Dermis blood vessel endothelial cell (primary cell): ENCODE data around the gene ACP4. TPM values are rescaled to one million over a fixed set of nuclear protein-coding genes. Genes with fewer than 3 reads are reported as not detected.
"Not testable (repeated sequence)": the region's sequence is repeated elsewhere in the genome, so short reads cannot be mapped to it uniquely, and the experiment has no call there.

Experiments used
- DNase-seq: peaks from one replicate; pipeline ENCODE4 v3.0.0; 2010
- total RNA-seq: library from RNA; depleted of rRNA; stranded (reverse); fragments of >200 nt; gene quantifications from 2 replicates; pipeline ENCODE4 v1.2.3, GENCODE V29; 2014

The ACP4 gene
- total RNA-seq, 1 donor from 2014 or later: not detected

DNA sequence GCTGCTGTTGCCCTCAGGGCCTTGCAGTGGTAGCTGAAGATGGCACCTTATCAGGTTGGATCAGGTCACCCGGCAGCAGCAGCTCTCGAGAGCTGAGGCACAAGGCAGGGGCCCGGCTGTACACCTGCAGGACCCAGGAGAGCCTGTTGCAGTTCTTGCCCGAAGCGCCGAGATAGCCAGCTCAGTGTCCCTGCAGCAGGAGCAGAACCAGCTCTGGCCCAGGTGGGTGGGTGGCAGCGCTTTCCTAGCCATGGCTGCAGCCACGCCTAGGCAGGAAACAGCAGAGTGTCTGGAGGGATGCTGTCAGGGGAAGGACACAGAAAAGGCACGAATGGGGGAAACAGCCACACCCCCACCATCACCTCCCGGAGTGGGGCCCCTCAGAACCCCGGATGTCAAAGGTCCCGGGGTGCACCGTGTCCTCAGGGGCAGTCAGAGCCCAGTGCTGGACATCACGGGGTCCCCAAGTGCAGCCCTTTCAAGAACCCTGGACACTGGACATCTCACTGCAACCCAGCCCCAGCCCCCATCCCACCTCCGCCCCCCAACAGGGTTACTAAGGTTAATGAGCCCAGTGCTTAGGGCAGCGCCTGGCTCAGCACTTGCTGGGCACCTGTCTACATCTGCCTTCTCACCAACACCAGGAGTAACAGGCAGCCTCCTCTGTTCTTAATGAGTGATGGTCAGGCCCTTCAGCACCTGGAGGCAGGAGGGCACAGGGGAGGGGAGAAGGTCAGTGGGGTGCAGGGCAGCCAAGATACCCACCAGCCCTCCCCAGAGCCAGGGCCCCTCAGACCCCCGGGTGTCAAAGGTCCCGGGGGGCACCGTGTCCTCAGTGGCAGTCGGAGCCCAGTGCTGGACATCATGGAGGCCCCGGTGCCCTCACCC, 8.7 kb downstream of the ACP4 start:
- DNase-seq: no peak

DNA sequence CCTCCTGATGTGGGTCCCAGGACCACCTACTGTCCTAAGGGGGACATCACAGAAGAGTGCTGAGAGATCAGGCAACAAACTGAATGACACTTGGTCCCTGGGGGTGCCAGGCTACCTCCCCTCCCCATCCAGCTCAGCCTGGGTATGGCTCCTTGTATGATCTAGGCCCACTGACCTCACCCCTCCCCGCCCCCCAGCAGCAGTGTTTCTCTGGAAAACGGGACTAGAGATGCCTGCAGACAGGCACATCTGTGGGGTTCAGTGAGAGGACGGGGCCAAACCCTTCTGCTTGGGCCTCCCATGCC, 9.3 kb downstream of the ACP4 start:
- DNase-seq: no peak

DNA sequence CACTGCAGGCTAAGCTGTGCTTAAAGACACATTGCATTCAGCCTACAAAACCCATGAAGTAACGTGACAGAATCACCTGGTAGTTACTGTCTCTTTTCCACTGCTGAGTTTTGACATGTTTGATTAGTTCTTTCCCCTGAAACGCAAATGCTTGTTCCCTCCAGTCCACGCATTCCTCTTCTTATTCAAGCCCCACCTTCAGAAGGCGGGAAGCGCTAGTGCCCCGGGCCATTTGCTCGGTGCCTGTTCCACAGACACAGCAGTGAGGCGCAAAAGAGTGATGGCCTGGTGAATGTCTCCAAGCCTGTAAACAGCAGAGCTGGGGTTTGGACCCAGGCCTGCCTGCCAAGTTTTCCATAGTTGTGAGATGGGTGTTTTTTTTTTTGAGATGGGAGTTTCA, 10.9 kb downstream of the ACP4 start:
- DNase-seq: no peak

DNA sequence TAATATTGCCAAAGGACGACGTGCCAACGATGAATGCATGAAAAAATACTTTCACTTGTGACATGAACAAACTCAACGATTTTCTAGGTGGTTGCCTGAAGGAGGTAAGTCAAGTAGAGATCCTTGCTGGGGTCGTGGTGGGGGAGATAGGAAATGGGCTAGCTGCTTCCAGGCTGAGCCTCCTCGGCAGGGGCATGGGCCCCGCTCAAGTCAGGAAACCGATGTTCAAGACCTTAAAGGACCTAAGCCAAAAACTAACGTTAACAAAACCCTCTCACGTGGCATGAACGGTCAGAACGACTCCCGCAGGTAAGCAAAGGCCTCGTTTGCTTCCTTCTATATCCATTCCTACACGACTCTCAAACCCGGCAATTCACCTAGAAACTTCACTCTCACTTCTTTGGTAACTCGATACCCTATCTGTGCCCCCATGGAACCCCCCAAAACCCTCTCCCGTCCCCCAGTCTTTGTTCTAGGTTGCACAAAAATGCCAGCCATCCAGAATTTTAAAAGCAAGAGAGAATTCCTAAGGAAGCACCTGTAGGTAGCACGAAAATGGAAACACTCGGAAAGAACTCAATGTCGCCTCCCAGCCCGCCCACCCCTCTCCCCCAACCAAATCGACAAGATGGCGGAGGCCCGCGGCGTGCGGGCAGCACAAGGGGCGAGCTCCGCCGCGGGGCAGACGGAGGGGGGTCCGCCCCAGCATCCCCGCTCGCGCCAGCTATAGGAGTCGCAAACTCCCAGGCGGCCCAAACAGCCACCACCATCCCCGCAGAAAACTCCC, 13.6 kb downstream of the ACP4 start:
- peak; percentile 39 for DNase-seq

DNA sequence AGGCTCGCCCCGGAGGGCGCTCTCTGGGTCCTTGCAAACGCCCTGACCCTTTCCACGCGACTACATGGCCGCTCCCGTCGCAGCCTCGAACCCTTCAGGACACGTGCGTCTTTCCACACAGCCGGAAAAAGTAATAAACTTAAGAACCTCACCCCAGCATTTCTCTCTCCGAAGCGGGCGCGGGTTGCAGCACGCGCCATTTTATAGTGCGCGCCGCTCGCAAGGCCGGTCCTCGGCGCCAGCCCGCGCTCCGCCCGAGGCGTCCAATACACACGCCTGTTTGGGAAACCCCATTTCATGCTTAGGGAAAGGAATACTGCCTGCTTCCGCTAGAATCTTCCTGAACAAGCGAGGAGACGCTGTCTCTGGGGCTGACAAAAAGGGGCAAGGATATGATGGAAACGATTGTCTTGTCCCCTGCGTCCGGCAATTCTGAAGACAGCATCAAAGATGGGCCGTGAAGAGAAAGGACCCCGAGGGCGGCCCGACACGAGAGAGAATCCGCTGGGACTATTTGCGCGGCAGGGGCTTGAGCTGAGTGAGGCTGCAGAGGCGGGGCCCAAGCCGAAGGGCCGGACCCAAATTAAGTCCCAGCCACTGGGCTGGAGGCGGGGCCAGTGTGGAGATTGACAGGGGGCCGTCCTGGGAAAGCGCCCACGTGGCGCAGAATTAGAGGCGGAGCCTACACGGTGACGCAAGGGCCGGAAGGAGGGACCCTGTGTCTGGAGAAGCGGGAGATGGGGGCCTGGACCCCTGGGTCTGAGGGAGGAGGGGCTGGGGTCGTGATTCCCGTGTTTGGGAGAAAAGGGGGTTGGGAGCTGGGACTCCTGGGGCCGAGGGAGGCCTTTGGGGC, 14.4 kb downstream of the ACP4 start:
- peak; percentile 99 for DNase-seq

DNA sequence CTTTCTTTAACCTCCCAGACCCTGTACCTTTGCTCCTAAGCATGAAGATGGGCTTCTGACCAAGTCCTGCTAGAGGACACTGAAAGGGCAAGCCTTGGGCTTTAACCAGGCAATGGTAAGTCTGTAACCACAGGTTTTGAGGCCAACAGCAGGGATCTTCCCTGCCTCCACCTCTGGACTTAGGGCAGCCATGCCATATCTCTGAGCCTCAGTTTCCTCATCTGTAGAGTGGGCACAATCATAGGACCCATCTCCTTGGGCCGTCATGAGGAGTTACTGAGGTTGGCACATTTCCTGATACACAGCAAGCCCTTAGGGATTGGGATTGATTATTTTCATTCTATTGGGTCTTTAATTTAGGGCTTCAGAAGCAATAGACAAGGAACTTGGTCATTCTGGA, 18.6 kb downstream of the ACP4 start:
- DNase-seq: no peak

DNA sequence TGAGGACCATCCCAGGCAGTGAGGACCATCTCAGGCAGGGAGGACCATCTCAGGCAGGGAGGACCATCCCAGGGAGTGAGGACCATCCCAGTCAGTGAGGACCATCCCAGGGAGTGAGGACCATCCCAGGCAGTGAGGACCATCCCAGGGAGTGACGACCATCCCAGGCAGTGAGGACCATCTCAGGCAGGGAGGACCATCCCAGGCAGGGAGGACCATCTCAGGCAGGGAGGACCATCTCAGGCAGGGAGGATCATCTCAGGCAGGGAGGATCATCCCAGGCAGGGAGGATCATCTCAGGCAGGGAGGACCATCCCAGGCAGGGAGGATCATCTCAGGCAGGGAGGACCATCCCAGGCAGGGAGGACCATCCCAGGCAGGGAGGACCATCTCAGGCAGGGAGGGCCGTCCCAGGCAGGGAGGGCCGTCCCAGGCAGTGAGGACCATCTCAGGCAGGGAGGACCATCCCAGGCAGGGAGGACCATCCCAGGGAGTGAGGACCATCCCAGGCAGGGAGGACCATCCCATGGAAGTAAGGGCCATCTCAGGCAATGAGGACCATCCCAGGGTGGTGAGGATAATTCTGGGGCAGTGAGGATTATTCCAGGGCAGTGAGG, 21.5 kb downstream of the ACP4 start:
- DNase-seq: not testable (repeated sequence)

DNA sequence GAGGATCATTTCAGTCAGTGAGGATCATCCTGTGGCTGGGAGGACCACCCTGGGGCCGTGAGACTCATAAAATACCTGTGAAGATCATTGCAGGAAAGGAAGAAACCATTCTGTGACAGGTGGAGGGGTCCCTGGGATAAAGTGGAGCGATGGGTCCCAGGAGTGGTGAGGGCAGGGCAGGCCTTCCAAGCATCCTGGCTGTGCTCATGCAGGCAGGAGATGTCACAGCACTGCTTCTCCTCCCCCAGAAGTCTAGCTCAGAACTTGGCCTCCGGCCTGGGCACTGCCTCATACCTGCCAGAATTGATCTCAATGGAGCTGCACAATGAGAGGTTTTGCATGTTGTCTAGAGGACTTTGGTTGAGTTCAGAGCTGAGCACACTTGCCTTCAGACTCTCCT, 22.3 kb downstream of the ACP4 start:
- DNase-seq: no peak

DNA sequence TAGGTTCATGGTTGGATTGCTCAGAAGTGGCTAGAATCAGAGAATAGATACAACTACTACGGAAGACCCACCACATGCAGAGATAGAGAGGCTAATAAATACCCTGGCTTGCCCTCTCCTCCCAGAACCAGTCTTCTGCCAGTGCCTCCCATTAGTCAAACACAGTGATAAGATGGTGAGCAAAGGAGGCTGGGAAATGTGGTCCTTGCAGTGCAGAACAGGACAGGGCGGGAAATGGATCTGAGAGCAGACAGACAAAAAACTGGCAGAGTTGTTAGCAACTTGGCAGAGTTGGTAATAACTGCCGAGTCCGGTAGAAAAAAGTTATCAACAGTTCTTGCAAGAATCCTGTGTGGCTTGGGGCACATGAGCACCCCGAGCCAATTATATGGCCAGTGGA, 24.7 kb downstream of the ACP4 start:
- DNase-seq: no peak

DNA sequence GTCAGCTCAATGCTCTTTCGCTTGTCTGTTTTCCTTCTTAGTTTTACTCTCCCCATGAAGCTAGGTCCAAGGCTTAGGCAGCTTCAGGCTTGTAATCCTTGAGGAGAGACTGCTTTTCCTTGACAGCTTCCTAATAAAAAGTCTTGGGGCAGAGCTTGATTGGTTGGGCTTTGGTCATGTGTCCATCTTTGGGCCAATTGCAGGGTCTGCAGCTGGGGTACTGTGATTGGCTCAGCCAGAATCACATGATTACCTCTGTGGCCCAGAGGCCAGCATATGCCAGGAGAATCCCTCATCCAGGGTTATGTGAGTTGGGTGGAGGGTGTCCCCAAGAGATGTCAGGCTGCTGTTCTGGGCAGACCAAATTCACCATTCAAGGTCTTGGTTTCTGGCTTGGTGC, 25.2 kb downstream of the ACP4 start:
- DNase-seq: no peak

DNA sequence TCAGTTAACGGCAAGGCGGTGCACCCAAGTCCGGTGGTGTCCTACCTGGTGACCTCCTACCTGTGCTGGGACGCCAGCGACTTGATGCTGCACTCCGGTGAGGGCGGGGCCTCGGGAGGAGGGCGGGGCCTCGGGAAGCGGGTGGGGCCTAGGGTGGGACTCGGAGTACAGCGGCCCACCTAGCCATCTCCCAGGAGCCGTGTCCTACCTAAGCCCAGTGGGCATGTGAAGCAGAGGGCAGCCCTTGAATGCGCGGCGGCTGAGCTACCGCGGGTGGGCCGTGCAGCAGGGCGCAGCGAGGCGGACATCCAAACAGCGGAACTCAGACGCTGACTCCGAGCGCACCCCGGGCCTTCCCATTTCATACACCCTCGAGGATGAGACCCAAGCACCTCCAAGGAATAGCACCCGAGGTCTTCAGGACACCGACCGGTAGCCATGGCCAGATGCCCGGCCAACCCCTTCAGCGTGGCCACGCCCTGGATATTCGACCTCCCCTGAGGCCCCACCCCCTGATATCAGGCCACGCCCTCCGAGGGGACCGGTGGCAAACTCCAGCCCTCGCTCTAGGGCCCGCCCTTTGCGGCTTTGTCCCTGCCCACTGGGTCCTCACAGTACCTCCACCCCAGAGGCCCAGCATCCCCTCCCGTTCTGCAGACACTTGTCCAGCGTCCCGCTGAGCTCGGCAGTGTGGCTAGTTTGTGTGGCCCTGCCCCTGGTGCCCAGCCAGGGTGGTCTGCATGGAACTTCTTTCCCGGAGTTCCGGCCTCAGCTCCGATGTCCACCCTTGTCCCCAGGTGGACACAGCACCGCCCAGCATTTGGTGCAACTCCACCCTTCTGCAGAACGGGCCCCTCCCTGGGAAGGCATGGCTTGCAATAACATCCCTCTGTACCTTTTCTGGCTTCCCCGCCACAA, 28.0 kb downstream of the ACP4 start:
- DNase-seq: peak; percentile 13

DNA sequence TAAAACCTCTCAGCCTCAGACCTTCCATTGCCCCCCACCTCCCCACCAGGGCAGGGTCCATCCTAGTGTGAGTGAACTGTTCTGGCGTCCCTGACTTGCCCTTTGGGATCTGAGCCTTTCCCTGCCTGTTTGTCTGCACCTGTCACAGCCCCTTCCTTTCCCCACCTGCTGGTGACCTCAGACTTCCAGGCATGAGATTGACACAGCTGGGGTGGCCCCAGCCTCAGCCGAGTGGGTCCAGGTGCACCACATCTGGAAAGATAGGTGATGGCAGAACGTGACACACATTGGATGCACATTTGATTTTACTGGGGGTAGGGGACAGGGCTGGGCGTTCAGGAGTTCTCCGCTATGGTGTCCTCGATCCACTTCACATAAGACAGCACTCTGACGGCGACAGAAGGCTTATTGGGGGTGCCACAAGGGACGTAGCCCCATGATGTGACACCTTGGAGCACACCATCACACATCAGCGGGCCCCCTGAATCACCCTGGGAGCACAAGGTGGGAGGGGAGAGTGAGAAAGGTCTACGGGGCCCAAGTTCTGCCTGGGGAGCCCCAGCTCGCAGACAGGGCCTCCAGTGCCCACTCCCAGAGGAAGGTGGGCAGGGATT, 28.8 kb downstream of the ACP4 start:
- no peak for DNase-seq

DNA sequence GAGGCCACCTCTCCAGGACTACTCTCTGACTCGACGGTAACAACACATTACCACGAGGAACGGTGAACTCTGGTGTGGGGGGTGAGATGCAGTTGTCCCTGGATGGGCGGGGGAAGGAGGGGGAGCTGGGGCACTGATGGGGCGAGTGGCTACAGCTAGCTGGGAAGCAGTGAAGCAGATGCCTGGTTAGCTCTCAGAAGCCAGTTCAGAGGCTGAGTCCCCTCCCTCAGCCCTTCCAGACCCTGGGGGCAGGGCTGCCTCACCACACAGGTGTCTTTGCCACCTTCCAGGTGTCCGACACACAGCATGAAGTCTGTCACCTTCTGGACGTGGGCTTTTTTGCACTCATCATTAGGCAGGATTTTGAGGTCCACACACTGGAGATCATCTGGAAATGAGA, 29.4 kb downstream of the ACP4 start:
- no peak for DNase-seq

DNA sequence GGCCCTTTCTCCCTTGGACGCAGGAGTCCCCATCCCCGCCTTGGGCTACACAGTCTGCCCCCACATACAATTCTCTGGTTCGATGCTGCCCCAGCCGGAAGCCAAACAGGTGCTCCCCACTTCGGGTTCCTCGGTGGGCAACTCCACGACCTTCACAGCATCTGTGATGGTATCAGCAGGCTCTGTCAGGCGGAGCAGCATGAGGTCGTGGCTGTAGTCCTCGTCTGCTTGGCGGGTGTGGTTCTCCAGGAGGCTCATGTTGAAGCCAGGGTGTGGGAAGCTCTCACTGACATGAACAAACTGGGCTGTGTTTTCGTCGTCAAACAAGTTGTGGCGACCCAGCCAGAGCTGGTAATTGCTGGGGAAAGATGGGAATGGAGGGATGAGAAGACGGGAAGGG, 29.9 kb downstream of the ACP4 start:
- no peak for DNase-seq

DNA sequence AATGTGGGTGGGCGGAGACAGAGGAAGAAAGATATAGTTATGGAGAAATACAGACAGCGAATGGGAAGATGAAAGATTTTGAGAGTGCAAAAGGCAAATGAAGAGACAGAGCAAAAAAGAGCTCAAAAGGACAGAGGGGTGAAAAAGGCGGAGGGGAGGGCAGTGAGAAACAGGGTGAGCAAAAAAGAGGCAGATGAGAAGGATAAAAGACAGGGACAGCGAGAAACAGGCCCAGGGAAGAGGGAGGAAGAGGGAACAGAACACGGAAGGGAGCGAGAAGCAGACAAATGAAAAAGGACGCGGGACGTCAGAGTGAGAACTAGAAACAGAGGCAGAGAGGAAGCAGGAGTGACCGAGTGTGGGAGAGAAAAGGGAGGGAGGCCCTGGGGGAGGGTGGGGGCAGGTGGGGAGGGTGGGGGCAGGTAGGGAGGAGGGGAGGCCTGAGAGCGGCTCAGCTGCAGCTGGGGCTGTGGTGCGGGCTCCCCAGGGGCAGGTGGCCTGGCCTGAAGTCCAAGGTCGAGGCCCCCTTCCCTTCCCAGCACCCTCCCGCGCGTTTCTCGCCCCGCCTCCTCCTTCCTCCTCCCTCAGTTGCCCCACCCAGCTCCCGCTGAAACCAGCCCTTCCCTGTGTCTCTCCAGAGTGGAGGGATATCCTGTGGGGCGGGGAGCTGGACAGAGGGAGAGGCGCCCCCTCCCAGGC, 30.5 kb downstream of the ACP4 start:
- DNase-seq: no peak

DNA sequence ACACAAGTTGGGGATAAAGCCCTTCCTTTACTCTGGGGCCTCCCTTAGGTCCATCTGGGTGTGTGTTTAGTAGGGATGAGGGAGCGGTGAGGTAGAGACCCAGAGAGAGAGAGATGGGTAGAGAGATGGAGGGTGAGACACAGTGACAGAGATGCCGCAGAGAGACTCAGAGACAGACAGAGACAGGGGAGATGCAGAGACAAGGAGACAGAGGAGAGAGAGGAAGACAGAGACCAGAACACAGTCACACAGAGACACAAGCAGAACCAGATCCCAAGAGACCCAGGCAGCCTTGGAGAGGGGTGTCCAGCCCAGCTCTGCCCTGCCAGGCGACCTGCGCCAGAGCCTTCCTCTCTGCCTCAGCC, 31.0 kb downstream of the ACP4 start:
- DNase-seq: no peak

DNA sequence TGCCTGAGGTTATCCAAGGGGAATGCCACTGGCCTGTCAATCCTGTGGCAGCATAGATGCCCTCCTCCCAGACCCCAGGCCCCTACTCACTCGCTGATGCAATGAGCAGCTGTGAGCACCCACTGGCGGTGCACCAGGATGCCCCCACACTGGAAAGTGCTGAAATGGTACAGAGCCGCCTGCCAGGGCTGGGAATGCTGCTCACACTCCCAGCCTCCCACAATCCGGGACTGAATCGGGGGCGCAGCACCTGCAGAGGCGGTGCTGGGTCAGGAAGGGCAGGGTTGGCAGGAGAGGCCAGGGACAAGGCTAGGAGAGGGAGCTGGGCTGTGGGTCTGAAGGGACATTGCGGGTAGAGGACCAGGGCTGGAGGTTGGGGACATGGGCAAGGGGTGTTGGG, 31.4 kb downstream of the ACP4 start:
- no peak for DNase-seq

DNA sequence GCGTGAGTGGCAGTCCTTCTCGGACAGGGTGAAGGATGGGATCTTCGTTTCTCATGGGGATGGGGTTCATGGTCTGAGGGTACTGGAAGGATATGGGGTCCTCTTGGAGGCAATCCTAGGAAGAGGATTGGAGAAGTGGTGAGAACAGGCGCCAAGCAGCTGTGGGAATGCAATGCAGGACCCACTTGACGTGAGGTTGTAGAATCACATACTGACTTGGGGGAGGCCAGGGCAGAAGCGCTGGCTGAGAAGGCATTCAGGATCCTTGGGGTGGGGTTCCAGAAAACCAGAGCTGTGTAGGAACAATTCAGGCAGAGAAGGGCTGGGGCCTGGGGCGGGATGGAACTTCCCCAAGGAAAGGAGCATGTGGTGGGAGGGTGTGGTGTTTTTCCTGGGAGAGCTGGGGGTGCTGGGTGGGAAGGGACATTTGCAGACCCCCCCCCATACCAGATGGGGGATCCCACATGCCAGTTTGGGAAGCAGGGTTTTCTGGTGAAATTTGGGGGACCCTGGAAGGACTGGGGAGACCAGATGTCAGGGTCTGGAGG, 32.5 kb downstream of the ACP4 start:
- DNase-seq: no peak

DNA sequence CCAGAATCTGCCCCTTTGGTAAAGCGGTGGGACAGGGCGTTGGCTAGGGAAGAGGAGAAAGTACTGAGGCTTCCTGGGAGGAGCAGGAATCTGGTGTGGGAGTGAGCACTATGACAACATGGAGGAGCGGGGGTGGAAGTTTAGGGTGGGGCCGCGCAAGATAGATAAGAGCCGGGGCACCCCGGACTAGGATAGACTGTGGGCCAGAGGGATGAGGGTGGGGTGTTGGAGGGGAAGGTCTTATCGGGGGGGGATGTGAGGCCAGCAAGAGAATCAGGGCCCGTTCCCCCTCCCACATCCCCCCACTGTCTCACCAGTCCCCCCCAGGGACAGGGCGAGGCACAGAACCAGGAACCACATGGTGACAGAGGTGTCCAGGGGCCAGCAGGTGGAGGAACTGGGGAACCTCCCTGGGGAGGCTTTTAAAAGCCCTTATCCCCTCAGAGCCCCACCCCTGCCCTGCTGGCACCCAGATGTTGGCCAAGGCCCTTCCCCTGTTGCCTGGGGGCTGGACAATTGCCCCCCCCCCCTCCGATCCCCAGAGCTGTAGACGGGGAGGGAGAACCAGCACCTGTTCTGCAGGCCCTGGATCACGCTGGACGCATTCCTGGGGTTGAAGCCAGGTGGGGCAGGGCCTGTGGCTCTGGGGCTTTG, 33.3 kb downstream of the ACP4 start, which contains the start of gene KLK1:
Gene KLK1, minus strand, starts transcription at position 399 of the 654 bp plus-strand sequence. Its CDS starts 39 bp downstream, at position 360.
- DNase-seq: no peak
